ENCODE data around the gene MBL2. TPM values are rescaled to one million over a fixed set of nuclear protein-coding genes. Genes with fewer than 3 reads are reported as not detected.

MBL2 gene
- total and polyA plus RNA-seq, 4 donors = 36.2 to 222 (median 105) TPM

DNA sequence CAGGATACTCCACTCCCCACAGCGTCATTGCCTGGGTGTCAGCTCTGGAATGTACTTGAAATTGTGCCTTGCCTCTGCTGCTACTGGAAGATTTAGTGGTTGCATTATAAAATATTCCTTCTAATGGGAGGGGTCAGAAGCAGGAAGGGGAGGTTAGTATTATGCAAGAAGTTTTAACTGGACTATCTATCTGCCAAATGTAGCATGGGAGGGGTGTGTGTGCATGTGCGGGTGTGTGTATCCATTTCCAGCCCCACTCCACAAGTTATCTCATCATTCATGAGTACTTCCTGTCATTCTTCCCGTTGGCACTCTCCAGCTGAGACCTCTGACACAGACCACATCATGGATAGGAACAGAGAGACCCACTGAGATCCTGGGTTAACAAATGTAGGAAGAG lies 13.4 kb downstream of the MBL2 start:
- H3K27me3 ChIP-seq (ENCODE audit: control insufficient read depth in 4 of 4, insufficient read depth in 4 of 4, low read length in 3 of 4) = no peaks in the 10 kb centered on the region
- H3K9me3 ChIP-seq (ENCODE audit: control insufficient read depth in 4 of 4, low read length in 3 of 4) = no peaks in the 10 kb centered on the region
- TF ChIP-seq FOXA2 (IDR thresholded peaks at IDR 0.05) (no peak), GABPA (IDR thresholded peaks at IDR 0.05 in 1 of 2, conservative IDR thresholded peaks at IDR 0.05 in 1 of 2) (no peak), FOXA1 (IDR thresholded peaks at IDR 0.05) (no peak), SP1 (IDR thresholded peaks at IDR 0.05) (peak; percentile 37), HNF4G (IDR thresholded peaks at IDR 0.05) (no peak), RXRA (IDR thresholded peaks at IDR 0.05) (peak; percentile 30 to 32), NR2F2 (IDR thresholded peaks at IDR 0.05) (no peak), HNF4A (conservative IDR thresholded peaks at IDR 0.05) (peak; percentile 19 to 23)
- TF ChIP-seq, protein P1, sequence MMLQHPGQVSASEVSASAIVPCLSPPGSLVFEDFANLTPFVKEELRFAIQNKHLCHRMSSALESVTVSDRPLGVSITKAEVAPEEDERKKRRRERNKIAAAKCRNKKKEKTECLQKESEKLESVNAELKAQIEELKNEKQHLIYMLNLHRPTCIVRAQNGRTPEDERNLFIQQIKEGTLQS (IDR thresholded peaks at IDR 0.05) = no peak
- TF ChIP-seq, protein P2, sequence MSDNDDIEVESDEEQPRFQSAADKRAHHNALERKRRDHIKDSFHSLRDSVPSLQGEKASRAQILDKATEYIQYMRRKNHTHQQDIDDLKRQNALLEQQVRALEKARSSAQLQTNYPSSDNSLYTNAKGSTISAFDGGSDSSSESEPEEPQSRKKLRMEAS (IDR thresholded peaks at IDR 0.05) = no peak
- no peak overlapping the region for H3K4me3 ChIP-seq (ENCODE audit: low read depth in 1 of 3, low read length in 3 of 3)
- no peak overlapping the region for H3K9ac ChIP-seq (ENCODE audit: low read depth in 1 of 2, low read length in 2 of 2)
- no peak for DNase-seq (ENCODE audit: low spot score)
- peak overlapping the region; percentile 14 to 40 for H3K27ac ChIP-seq (ENCODE audit: low read depth in 1 of 2, low read length in 2 of 2)
- peaks cover 7 to 42% (median 30%) of the 10 kb centered on the region in 4 donors for H3K4me1 ChIP-seq (ENCODE audit: control insufficient read depth in 4 of 4, insufficient read depth in 4 of 4, low read length in 3 of 4)
- 22% methylated on average over 3 of the region's 3 CpGs for WGBS
- H3K36me3 ChIP-seq (ENCODE audit: control insufficient read depth in 4 of 4, insufficient read depth in 3 of 4, low read depth in 1 of 4, low read length in 3 of 4) = no peaks in the 10 kb centered on the region

DNA sequence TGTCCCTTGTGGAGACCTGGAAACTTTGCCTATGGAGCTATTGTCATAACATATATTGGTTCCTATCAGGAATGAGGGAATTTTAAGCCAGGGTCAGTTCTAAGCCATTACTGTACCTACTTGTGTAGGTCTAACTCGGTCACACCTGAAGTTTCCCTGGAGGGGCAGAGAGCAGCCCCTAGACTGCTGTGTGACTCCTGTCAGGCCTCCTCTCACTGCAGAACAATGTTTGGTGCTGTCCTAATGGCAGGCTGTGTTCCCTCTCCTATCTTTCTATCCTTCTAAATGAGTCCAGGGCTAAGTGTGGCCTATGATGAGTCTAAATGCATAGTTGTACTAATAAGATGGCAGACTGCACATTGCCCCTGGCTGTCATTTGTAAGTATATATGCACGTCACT lies 14.2 kb downstream of the MBL2 start:
- 79% methylated on average over 2 of the region's 2 CpGs for WGBS

More for the DNA sequence above, 14.2 kb downstream of the MBL2 start:
- Histone ChIP-seq H3K4me1 (ENCODE audit: control insufficient read depth in 4 of 4, insufficient read depth in 4 of 4, low read length in 3 of 4) (peaks cover 7 to 42% (median 29%) of the 10 kb centered on the region in 4 donors), H3K36me3 (ENCODE audit: control insufficient read depth in 4 of 4, insufficient read depth in 3 of 4, low read depth in 1 of 4, low read length in 3 of 4) (no peaks in the 10 kb centered on the region), H3K9me3 (ENCODE audit: control insufficient read depth in 4 of 4, low read length in 3 of 4) (no peaks in the 10 kb centered on the region), H3K9ac (ENCODE audit: low read depth in 1 of 2, low read length in 2 of 2) (no peak overlapping the region), H3K27me3 (ENCODE audit: control insufficient read depth in 4 of 4, insufficient read depth in 4 of 4, low read length in 3 of 4) (no peaks in the 10 kb centered on the region), H3K27ac (ENCODE audit: low read depth in 1 of 2, low read length in 2 of 2) (peak overlapping the region; percentile 15 to 39), H3K4me3 (ENCODE audit: low read depth in 1 of 3, low read length in 3 of 3) (no peak overlapping the region)
- peak; percentile 21 for DNase-seq (ENCODE audit: low spot score)
- TF ChIP-seq HNF4G (IDR thresholded peaks at IDR 0.05) = no peak
- no peak for TF ChIP-seq JUND (IDR thresholded peaks at IDR 0.05)
- no peak for TF ChIP-seq RXRA (IDR thresholded peaks at IDR 0.05)
- TF ChIP-seq NR2F2 (IDR thresholded peaks at IDR 0.05) = no peak
- no peak for TF ChIP-seq HNF4A (conservative IDR thresholded peaks at IDR 0.05)
- TF ChIP-seq SP1 (IDR thresholded peaks at IDR 0.05) = no peak
- no peak for TF ChIP-seq FOXA2 (IDR thresholded peaks at IDR 0.05)
- TF ChIP-seq, protein P1 (IDR thresholded peaks at IDR 0.05) = no peak
- no peak for TF ChIP-seq FOXA1 (IDR thresholded peaks at IDR 0.05)
- TF ChIP-seq YY1 (IDR thresholded peaks at IDR 0.05) = no peak
- no peak for TF ChIP-seq TAF1 (conservative IDR thresholded peaks at IDR 0.05)
- TF ChIP-seq, protein P3, sequence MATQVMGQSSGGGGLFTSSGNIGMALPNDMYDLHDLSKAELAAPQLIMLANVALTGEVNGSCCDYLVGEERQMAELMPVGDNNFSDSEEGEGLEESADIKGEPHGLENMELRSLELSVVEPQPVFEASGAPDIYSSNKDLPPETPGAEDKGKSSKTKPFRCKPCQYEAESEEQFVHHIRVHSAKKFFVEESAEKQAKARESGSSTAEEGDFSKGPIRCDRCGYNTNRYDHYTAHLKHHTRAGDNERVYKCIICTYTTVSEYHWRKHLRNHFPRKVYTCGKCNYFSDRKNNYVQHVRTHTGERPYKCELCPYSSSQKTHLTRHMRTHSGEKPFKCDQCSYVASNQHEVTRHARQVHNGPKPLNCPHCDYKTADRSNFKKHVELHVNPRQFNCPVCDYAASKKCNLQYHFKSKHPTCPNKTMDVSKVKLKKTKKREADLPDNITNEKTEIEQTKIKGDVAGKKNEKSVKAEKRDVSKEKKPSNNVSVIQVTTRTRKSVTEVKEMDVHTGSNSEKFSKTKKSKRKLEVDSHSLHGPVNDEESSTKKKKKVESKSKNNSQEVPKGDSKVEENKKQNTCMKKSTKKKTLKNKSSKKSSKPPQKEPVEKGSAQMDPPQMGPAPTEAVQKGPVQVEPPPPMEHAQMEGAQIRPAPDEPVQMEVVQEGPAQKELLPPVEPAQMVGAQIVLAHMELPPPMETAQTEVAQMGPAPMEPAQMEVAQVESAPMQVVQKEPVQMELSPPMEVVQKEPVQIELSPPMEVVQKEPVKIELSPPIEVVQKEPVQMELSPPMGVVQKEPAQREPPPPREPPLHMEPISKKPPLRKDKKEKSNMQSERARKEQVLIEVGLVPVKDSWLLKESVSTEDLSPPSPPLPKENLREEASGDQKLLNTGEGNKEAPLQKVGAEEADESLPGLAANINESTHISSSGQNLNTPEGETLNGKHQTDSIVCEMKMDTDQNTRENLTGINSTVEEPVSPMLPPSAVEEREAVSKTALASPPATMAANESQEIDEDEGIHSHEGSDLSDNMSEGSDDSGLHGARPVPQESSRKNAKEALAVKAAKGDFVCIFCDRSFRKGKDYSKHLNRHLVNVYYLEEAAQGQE (IDR thresholded peaks at IDR 0.05) = no peak
- no peak for TF ChIP-seq GABPA (IDR thresholded peaks at IDR 0.05 in 1 of 2, conservative IDR thresholded peaks at IDR 0.05 in 1 of 2)
- TF ChIP-seq, protein P4, sequence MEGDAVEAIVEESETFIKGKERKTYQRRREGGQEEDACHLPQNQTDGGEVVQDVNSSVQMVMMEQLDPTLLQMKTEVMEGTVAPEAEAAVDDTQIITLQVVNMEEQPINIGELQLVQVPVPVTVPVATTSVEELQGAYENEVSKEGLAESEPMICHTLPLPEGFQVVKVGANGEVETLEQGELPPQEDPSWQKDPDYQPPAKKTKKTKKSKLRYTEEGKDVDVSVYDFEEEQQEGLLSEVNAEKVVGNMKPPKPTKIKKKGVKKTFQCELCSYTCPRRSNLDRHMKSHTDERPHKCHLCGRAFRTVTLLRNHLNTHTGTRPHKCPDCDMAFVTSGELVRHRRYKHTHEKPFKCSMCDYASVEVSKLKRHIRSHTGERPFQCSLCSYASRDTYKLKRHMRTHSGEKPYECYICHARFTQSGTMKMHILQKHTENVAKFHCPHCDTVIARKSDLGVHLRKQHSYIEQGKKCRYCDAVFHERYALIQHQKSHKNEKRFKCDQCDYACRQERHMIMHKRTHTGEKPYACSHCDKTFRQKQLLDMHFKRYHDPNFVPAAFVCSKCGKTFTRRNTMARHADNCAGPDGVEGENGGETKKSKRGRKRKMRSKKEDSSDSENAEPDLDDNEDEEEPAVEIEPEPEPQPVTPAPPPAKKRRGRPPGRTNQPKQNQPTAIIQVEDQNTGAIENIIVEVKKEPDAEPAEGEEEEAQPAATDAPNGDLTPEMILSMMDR (IDR thresholded peaks at IDR 0.05; ENCODE audit: low read depth, low read length, missing input control) = no peak
- TF ChIP-seq RAD21 (IDR thresholded peaks at IDR 0.05) = no peak
- TF ChIP-seq, protein P2 (IDR thresholded peaks at IDR 0.05) = no peak
- TF ChIP-seq EGR1 (IDR thresholded peaks at IDR 0.05; ENCODE audit: low read depth in 2 of 2) = no peak
- TF ChIP-seq, protein P5, sequence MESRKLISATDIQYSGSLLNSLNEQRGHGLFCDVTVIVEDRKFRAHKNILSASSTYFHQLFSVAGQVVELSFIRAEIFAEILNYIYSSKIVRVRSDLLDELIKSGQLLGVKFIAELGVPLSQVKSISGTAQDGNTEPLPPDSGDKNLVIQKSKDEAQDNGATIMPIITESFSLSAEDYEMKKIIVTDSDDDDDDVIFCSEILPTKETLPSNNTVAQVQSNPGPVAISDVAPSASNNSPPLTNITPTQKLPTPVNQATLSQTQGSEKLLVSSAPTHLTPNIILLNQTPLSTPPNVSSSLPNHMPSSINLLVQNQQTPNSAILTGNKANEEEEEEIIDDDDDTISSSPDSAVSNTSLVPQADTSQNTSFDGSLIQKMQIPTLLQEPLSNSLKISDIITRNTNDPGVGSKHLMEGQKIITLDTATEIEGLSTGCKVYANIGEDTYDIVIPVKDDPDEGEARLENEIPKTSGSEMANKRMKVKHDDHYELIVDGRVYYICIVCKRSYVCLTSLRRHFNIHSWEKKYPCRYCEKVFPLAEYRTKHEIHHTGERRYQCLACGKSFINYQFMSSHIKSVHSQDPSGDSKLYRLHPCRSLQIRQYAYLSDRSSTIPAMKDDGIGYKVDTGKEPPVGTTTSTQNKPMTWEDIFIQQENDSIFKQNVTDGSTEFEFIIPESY (IDR thresholded peaks at IDR 0.05) = no peak
